ENCODE data around the gene HSP90AA1.

DNA sequence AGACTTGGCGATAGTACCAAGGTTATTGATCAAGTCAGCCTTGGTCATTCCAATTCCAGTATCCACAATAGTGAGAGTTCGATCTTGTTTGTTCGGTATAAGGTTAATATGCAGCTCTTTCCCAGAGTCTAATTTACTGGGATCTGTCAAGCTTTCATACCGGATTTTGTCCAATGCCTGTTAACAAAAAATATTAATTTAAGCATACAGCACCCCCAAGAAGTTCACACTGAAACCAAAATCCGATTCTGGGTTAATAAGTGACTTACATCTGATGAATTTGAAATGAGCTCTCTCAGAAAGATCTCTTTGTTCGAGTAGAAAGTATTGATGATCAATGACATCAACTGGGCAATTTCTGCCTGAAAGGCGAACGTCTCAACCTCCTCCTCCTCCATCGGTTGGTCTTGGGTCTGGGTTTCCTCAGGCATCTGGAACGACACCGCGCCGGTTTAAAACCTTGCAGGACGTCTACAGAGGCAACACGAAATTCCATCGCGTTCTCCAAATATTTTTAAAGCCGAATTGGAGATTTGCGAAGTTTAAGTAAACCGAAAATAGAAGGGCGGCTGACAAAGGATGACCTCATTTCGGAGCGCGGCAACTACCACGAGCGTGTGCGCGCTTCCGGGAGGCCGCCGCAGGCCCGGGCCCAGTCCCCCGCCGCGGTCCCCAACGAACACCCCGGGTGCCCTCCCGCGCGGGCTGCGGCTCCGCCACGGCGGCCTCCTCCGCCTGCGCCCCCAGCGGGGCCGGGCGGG lies 716 bp downstream of the HSP90AA1 start:
- TF ChIP-seq POLR2A (IDR thresholded peaks at IDR 0.05): no peak
- TF ChIP-seq, protein P1, sequence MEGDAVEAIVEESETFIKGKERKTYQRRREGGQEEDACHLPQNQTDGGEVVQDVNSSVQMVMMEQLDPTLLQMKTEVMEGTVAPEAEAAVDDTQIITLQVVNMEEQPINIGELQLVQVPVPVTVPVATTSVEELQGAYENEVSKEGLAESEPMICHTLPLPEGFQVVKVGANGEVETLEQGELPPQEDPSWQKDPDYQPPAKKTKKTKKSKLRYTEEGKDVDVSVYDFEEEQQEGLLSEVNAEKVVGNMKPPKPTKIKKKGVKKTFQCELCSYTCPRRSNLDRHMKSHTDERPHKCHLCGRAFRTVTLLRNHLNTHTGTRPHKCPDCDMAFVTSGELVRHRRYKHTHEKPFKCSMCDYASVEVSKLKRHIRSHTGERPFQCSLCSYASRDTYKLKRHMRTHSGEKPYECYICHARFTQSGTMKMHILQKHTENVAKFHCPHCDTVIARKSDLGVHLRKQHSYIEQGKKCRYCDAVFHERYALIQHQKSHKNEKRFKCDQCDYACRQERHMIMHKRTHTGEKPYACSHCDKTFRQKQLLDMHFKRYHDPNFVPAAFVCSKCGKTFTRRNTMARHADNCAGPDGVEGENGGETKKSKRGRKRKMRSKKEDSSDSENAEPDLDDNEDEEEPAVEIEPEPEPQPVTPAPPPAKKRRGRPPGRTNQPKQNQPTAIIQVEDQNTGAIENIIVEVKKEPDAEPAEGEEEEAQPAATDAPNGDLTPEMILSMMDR (IDR thresholded peaks at IDR 0.05): no peak
